Fibroblast of lung (primary cell): Measurements from ENCODE around the gene SLC25A33. TPM values are rescaled to one million over a fixed set of nuclear protein-coding genes. Genes with fewer than 3 reads are reported as not detected.

ENCODE experiments used
- DNase-seq, 2 donors: peaks; one replicate each; pipeline versions ENCODE4 v3.0.0 to v3.0.0-alpha.2; 2010; ENCODE audit warnings: low read depth in 2 of 2
- H2AFZ ChIP-seq: 2 replicates; pipeline ENCODE4 v1.5.1; 2012; ENCODE audit warnings: low read length, control low read depth, inconsistent platforms
- H3K27ac ChIP-seq: 2 replicates; pipeline ENCODE4 v1.5.1; 2011; ENCODE audit warnings: low read length, control low read depth; ENCODE audit not compliant: insufficient read depth
- H3K27me3 ChIP-seq: 2 replicates; pipeline ENCODE4 v1.5.1; 2011; ENCODE audit warnings: mild to moderate bottlenecking, low read length; ENCODE audit not compliant: control insufficient read depth, insufficient read depth
- H3K36me3 ChIP-seq: 2 replicates; pipeline ENCODE4 v1.5.1; 2011; ENCODE audit warnings: low read length; ENCODE audit not compliant: control insufficient read depth, insufficient read depth
- H3K4me1 ChIP-seq: 2 replicates; pipeline ENCODE4 v1.5.1; 2011; ENCODE audit warnings: low read length; ENCODE audit not compliant: control insufficient read depth, insufficient read depth; ENCODE audit errors: extremely low read depth
- H3K4me2 ChIP-seq: 2 replicates; pipeline ENCODE4 v1.5.1; 2011; ENCODE audit warnings: low read length, control low read depth; ENCODE audit not compliant: insufficient read depth; ENCODE audit errors: extremely low read depth
- H3K4me3 ChIP-seq, 4 experiments: fragments of 200-600 bp in 1 of 4; sonication (generic) in 1 of 4; replicated peaks in 1 of 4; 2 replicates each; pipeline ENCODE4 v1.5.1; 2011 to 2016; ENCODE audit warnings: low read length in 4 of 4, low read depth in 3 of 4, mild to moderate bottlenecking in 3 of 4, control low read depth in 2 of 4, inconsistent platforms in 1 of 4, mixed read lengths in 1 of 4; ENCODE audit not compliant: insufficient read depth in 1 of 4; ENCODE audit errors: control extremely low read depth in 1 of 4
- H3K79me2 ChIP-seq: 2 replicates; pipeline ENCODE4 v1.5.1; 2012; ENCODE audit warnings: mild to moderate bottlenecking, low read length, inconsistent platforms; ENCODE audit not compliant: control insufficient read depth, insufficient read depth
- H3K9ac ChIP-seq: 2 replicates; pipeline ENCODE4 v1.5.1; 2011; ENCODE audit warnings: mild to moderate bottlenecking, low read length, control low read depth; ENCODE audit not compliant: insufficient read depth
- H3K9me3 ChIP-seq: 2 replicates; pipeline ENCODE4 v1.5.1; 2012; ENCODE audit warnings: low read depth, low read length; ENCODE audit not compliant: control insufficient read depth, insufficient read depth
- H4K20me1 ChIP-seq: 2 replicates; pipeline ENCODE4 v1.5.1; 2011; ENCODE audit warnings: low read length; ENCODE audit not compliant: control insufficient read depth, insufficient read depth; ENCODE audit errors: extremely low read depth
- EZH2 ChIP-seq: IDR thresholded peaks from 2 replicates; pipeline ENCODE4 v1.5.1; 2012; ENCODE audit warnings: low read length, control low read depth, mild to moderate bottlenecking; ENCODE audit errors: missing control alignments
- polyA plus RNA-seq, 2 donors: library from polyadenylated mRNA; depleted of rRNA in 1 of 2; stranded (reverse) in 1 of 2; unstranded in 1 of 2; fragments of >200 nt; gene quantifications; 2 replicates each; pipeline ENCODE4 v1.2.1, GENCODE V29; 2011 to 2012; ENCODE audit warnings: missing spikeins in 1 of 2
- total RNA-seq: library from RNA; depleted of rRNA; stranded (reverse); fragments of >200 nt; gene quantifications from 2 replicates; pipeline ENCODE4 v1.2.1, GENCODE V29; 2014
- TF ChIP-seq, protein P1 (sequence below), 2 donors: IDR thresholded peaks in 1 of 2; conservative IDR thresholded peaks in 1 of 2; 1 replicate in 1 of 2; 2 replicates in 1 of 2; pipeline ENCODE4 v1.5.1; 2011 to 2012; ENCODE audit warnings: low read length in 2 of 2, control low read depth in 1 of 2, inconsistent platforms in 1 of 2, low read depth in 1 of 2, mild to moderate bottlenecking in 1 of 2

The SLC25A33 gene
- total and polyA plus RNA-seq, 2 donors (not counting 1 experiment from before 2014, with no cell fraction given), result 3.5 to 4.8 TPM

DNA sequence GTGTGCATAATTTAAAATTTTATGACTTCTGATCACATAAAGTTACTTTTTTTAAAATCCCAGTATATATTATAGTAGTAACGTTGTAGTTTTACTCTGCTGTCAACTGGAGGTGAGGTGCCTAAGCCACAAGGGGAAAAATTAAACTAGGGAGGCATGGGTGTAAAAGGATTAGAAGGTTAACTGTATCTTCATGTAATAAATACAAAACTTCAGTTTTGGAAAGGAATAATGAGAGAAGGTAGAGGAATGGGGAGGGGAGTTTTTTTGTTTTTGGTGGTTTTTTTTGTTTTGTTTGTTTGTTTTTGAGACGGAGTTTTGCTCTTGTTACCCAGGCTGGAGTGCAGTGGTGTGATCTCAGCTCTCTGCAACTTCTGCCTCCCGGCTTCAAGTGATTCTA lies 5.7 kb downstream of the SLC25A33 start:
- Histone ChIP-seq H3K79me2 (peaks cover 31% of the 10 kb centered on the region), H3K4me1 (peaks cover 2% of the 10 kb centered on the region), H3K27me3 (no peaks in the 10 kb centered on the region), H2AFZ (no peak overlapping the region), H3K36me3 (no peaks in the 10 kb centered on the region), H3K9me3 (no peaks in the 10 kb centered on the region), H4K20me1 (no peaks in the 10 kb centered on the region), H3K9ac (no peak overlapping the region), H3K4me2 (no peak overlapping the region), H3K4me3 (no peak overlapping the region), H3K27ac (no peak overlapping the region)
- DNase-seq, result no peak
- TF ChIP-seq, protein P1, sequence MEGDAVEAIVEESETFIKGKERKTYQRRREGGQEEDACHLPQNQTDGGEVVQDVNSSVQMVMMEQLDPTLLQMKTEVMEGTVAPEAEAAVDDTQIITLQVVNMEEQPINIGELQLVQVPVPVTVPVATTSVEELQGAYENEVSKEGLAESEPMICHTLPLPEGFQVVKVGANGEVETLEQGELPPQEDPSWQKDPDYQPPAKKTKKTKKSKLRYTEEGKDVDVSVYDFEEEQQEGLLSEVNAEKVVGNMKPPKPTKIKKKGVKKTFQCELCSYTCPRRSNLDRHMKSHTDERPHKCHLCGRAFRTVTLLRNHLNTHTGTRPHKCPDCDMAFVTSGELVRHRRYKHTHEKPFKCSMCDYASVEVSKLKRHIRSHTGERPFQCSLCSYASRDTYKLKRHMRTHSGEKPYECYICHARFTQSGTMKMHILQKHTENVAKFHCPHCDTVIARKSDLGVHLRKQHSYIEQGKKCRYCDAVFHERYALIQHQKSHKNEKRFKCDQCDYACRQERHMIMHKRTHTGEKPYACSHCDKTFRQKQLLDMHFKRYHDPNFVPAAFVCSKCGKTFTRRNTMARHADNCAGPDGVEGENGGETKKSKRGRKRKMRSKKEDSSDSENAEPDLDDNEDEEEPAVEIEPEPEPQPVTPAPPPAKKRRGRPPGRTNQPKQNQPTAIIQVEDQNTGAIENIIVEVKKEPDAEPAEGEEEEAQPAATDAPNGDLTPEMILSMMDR (conservative IDR thresholded peaks at IDR 0.05 in 1 of 2, IDR thresholded peaks at IDR 0.05 in 1 of 2; ENCODE audit: low read depth in 1 of 2, low read length in 2 of 2), result no peak

DNA sequence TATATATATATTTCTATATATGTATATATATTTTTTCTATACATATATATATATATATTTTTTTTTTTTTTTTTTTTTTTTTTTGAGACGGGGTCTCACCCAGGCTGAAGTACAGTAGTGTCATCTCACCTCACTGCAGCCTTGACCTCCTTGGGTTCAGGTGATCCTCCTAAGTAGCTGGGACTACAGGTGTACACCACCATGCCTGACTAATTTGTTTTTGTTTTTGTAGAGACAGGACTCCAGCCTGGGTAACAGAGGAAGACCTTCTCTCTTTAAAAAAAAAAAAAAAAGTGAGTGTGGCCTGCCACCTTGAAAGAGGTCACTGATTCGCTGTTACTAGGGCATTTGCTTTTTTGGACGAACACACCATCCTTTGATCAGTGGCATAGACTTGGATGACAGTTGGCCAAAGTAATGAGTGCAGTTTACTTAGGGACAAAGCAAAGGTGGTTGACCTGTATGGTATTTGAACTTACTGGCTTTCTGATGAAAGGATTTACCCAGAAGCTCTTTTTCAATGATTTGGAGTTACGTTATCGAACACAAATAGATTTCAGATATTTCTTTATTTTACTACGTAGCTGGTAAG lies 10.8 kb downstream of the SLC25A33 start:
- TF ChIP-seq, protein P1 (conservative IDR thresholded peaks at IDR 0.05 in 1 of 2, IDR thresholded peaks at IDR 0.05 in 1 of 2; ENCODE audit: low read depth in 1 of 2, low read length in 2 of 2), result no peak
- Histone ChIP-seq H3K79me2 (peaks cover 11% of the 10 kb centered on the region), H3K27me3 (no peaks in the 10 kb centered on the region), H3K4me2 (no peak overlapping the region), H2AFZ (no peak overlapping the region), H3K36me3 (no peaks in the 10 kb centered on the region), H3K4me1 (no peaks in the 10 kb centered on the region), H3K4me3 (no peak overlapping the region), H3K9ac (no peak overlapping the region), H4K20me1 (no peaks in the 10 kb centered on the region), H3K27ac (no peak overlapping the region), H3K9me3 (no peaks in the 10 kb centered on the region)
- DNase-seq, result no peak

DNA sequence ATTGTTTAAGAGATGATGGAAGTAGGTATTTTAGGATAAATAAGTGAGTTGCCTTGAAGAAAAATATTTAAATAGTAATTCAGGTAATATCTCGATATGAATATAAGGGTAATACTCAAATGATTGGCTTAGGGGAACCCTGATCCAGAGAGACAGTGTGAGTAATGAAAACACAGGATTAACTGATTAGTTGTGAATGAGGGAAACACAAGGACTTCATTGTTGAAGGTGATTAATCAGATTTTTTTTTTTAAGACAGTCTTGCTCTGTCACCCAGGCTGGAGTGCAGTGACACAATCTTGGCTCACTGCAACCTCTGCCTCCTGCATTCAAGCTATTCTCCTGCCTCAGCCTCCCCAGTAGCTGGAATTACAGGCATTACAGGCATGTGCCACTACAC lies 12.7 kb downstream of the SLC25A33 start:
- DNase-seq, result no peak
- Histone ChIP-seq H3K4me1 (peaks cover 2% of the 10 kb centered on the region), H3K27me3 (no peaks in the 10 kb centered on the region), H3K9me3 (no peaks in the 10 kb centered on the region), H2AFZ (no peak overlapping the region), H3K4me2 (no peak overlapping the region), H3K27ac (no peak overlapping the region), H3K9ac (no peak overlapping the region), H3K4me3 (no peak overlapping the region), H3K79me2 (peaks cover 8% of the 10 kb centered on the region), H3K36me3 (no peaks in the 10 kb centered on the region), H4K20me1 (no peaks in the 10 kb centered on the region)
- TF ChIP-seq, protein P1 (conservative IDR thresholded peaks at IDR 0.05 in 1 of 2, IDR thresholded peaks at IDR 0.05 in 1 of 2; ENCODE audit: low read depth in 1 of 2, low read length in 2 of 2), result no peak
- no peak for TF ChIP-seq EZH2
